K562 (cell line): ENCODE measurements around the gene CTSW. TPM values are rescaled to one million over a fixed set of nuclear protein-coding genes. Genes with fewer than 3 reads are reported as not detected.

Experiments used
- ATAC-seq: fragments of 200-7000 bp; cut with Tn5 transposase; 3 replicates; pipeline ENCODE4 v1.9.1; 2020; ENCODE audit warnings: moderate library complexity
- BruUV-seq: library from RNA; stranded (reverse); fragments of 400-500 nt; replicated peaks from 2 replicates; lab custom pipeline; 2021; lab: Mats Ljungman, UMichigan
- CTCF ChIA-PET: fragments of 300-600 bp; formaldehyde crosslinking; extraction: SDS; loops from one replicate; lab custom pipeline; 2021; ENCODE audit warnings: low intra/inter-chr PET ratio; lab: Yijun Ruan, JAX
- POLR2A ChIA-PET: fragments of 300-600, 350-650 bp; sonication (Branson Sonifier 250); formaldehyde crosslinking; extraction: SDS; loops from one replicate; lab custom pipeline; 2021; ENCODE audit warnings: antibody characterized with exemption, inconsistent platforms; lab: Yijun Ruan, JAX
- DNase-seq, 4 experiments: peaks; one replicate each; pipeline versions ENCODE4 v3.0.0 to v3.0.0-alpha.2; 2011 to 2018; ENCODE audit warnings: low spot score in 3 of 4, mixed read lengths in 3 of 4; ENCODE audit errors: extremely low read depth in 1 of 4
- FAIRE-seq: peaks from 2 replicates; lab custom pipeline; 2011; peaks lifted over from hg19 to GRCh38; lab: Jason Lieb, UNC
- H2AFZ ChIP-seq: 2 replicates; pipeline ENCODE4 v1.6.0; 2011; ENCODE audit warnings: low read depth, low read length, control low read depth, inconsistent platforms
- H3K27ac ChIP-seq: fragments of 200-600 bp; 3 replicates; pipeline ENCODE4 v1.8.0; 2011; ENCODE audit warnings: low read depth, mild to moderate bottlenecking, control low read depth, inconsistent platforms, low read length, moderate library complexity, mixed read lengths; ENCODE audit errors: extremely low read depth
- H3K27me3 ChIP-seq, 2 experiments: fragments of 300-600 bp in 1 of 2; 2 replicates in 1 of 2; 3 replicates in 1 of 2; pipeline versions ENCODE4 v1.6.0 to v1.8.0; 2011; ENCODE audit warnings: inconsistent platforms in 2 of 2, low read length in 2 of 2, mild to moderate bottlenecking in 1 of 2, mixed read lengths in 1 of 2, moderate library complexity in 1 of 2; ENCODE audit not compliant: control insufficient read depth in 2 of 2, insufficient read depth in 2 of 2
- H3K36me3 ChIP-seq: fragments of 300-600 bp; 3 replicates; pipeline ENCODE4 v1.8.0; 2011; ENCODE audit warnings: mild to moderate bottlenecking, low read length, inconsistent platforms; ENCODE audit not compliant: control insufficient read depth, insufficient read depth
- H3K4me1 ChIP-seq, 2 experiments: fragments of 200-600 bp in 1 of 2; replicated peaks in 1 of 2; 2 replicates in 1 of 2; 3 replicates in 1 of 2; pipeline versions ENCODE4 v1.5.1 to v1.8.0; 2011; ENCODE audit warnings: inconsistent platforms in 2 of 2, low read length in 2 of 2, mild to moderate bottlenecking in 1 of 2, mixed read lengths in 1 of 2, moderate library complexity in 1 of 2; ENCODE audit not compliant: control insufficient read depth in 2 of 2, insufficient read depth in 2 of 2
- H3K4me2 ChIP-seq: 2 replicates; pipeline ENCODE4 v1.6.1; 2011; ENCODE audit warnings: low read length, control low read depth, inconsistent platforms, mixed read lengths; ENCODE audit not compliant: insufficient read depth
- H3K4me3 ChIP-seq: fragments of 200-600 bp; sonication (generic), shearing (Covaris generic); 2 replicates; pipeline ENCODE4 v1.5.1; 2016; ENCODE audit warnings: control low read depth, inconsistent platforms
- H3K79me2 ChIP-seq: fragments of 200-600 bp; 3 replicates; pipeline ENCODE4 v1.8.0; 2011; ENCODE audit warnings: low read length, inconsistent platforms; ENCODE audit not compliant: control insufficient read depth, insufficient read depth
- H3K9ac ChIP-seq, 2 experiments: 2 replicates each; pipeline versions ENCODE4 v1.6.0 to v1.6.1; 2011; ENCODE audit warnings: low read depth in 2 of 2, low read length in 2 of 2, control low read depth in 1 of 2, inconsistent platforms in 1 of 2, mild to moderate bottlenecking in 1 of 2, mixed read lengths in 1 of 2; ENCODE audit not compliant: insufficient read depth in 1 of 2
- H3K9me1 ChIP-seq: one replicate; pipeline ENCODE4 v1.6.0; 2011; ENCODE audit warnings: inconsistent platforms, mild to moderate bottlenecking, low read length, moderate library complexity; ENCODE audit not compliant: control insufficient read depth, insufficient read depth
- H3K9me3 ChIP-seq: replicated peaks from 2 replicates; pipeline ENCODE4 v1.5.1; 2011; ENCODE audit warnings: low read depth, low read length, inconsistent platforms; ENCODE audit not compliant: control insufficient read depth, insufficient read depth
- H4K20me1 ChIP-seq: replicated peaks from 2 replicates; pipeline ENCODE4 v1.6.1; 2011; ENCODE audit warnings: low read length, inconsistent platforms, mixed read lengths; ENCODE audit not compliant: control insufficient read depth, insufficient read depth
- BCOR ChIP-seq: fragments of 450-650 bp; IDR thresholded peaks from 2 replicates; pipeline ENCODE4 v1.6.1; 2016
- CBFA2T2 ChIP-seq: fragments of 450-650 bp; conservative IDR thresholded peaks from 2 replicates; pipeline ENCODE4 v1.6.1; 2017; ENCODE audit warnings: mild to moderate bottlenecking
- EP400 ChIP-seq: fragments of 450-650 bp; IDR thresholded peaks from 2 replicates; pipeline ENCODE4 v1.6.1; 2017; ENCODE audit warnings: antibody characterized with exemption, mild to moderate bottlenecking, moderate library complexity
- ERF ChIP-seq: fragments of 450-650 bp; formaldehyde crosslinking; IDR thresholded peaks from 2 replicates; pipeline ENCODE4 v1.4.0; 2020; ENCODE audit warnings: mild to moderate bottlenecking, mixed read lengths
- FUS ChIP-seq: fragments of 200-400 bp; formaldehyde crosslinking; optimal IDR thresholded peaks from 2 replicates; pipeline ENCODE3; 2017; ENCODE audit warnings: low read depth, low read length
- KDM1A ChIP-seq, 2 experiments: fragments of 450-650 bp; IDR thresholded peaks; 2 replicates each; pipeline ENCODE4 v1.6.1; 2016; ENCODE audit warnings: mild to moderate bottlenecking in 2 of 2
- MTA3 ChIP-seq: fragments of 450-650 bp; formaldehyde crosslinking; IDR thresholded peaks from 2 replicates; pipeline ENCODE4 v1.6.1; 2017; ENCODE audit warnings: mild to moderate bottlenecking, borderline replicate concordance
- NELFE ChIP-seq: IDR thresholded peaks from 2 replicates; pipeline ENCODE4 v1.6.1; 2011; ENCODE audit warnings: mild to moderate bottlenecking; ENCODE audit not compliant: insufficient read depth, insufficient read length
- RBM25 ChIP-seq: fragments of 200-400 bp; formaldehyde crosslinking; IDR thresholded peaks from 2 replicates; pipeline ENCODE4 v1.6.1; 2018; ENCODE audit warnings: low read length, low read depth, moderate library complexity; ENCODE audit not compliant: severe bottlenecking
- TFAM ChIP-seq: fragments of 250-450 bp; sonication (Bioruptor Pico); conservative IDR thresholded peaks from 2 replicates; pipeline ENCODE4 v1.5.0; 2021; ENCODE audit warnings: mild to moderate bottlenecking, moderate library complexity
- THAP7 ChIP-seq: fragments of 250-450 bp; sonication (Bioruptor Pico); IDR thresholded peaks from 2 replicates; pipeline ENCODE4 v1.5.0; 2021
- WHSC1 ChIP-seq: IDR thresholded peaks from one replicate; pipeline ENCODE4 v1.6.1; 2012; ENCODE audit warnings: low read length, control low read depth, inconsistent platforms
- ZFP36 ChIP-seq: fragments of 150-350 bp; IDR thresholded peaks from 2 replicates; pipeline ENCODE4 v1.6.1; 2018; ENCODE audit warnings: low read length, low read depth; ENCODE audit not compliant: partially characterized antibody
- ZFX ChIP-seq: sonication (generic); formaldehyde crosslinking; IDR thresholded peaks from 2 replicates; pipeline ENCODE4 v1.8.0; 2022; ENCODE audit warnings: mild to moderate bottlenecking, missing genetic modification reagents, moderate library complexity
- ZNF143 ChIP-seq: sonication (generic); formaldehyde crosslinking; IDR thresholded peaks from 2 replicates; pipeline ENCODE4 v1.9.0; 2022; ENCODE audit warnings: mild to moderate bottlenecking, missing genetic modification reagents
- ZNF253 ChIP-seq: fragments of 250-450 bp; sonication (Bioruptor Pico); conservative IDR thresholded peaks from 2 replicates; pipeline ENCODE4 v1.6.1; 2021; ENCODE audit warnings: mild to moderate bottlenecking
- WGBS: fragments of 100-300 bp; shearing (Covaris generic); methylation state at CpG from one replicate; pipeline ENCODE4 v1.1.6; 2016; ENCODE audit warnings: low coverage, mixed read lengths; ENCODE audit not compliant: insufficient coverage; ENCODE audit errors: missing lambda C conversion rate; 5-methylcytosine and 5-hydroxymethylcytosine counted together
- in situ Hi-C: fragments of 300-500 bp; cut with MboI; formaldehyde crosslinking; loops from 4 replicates; pipeline ENCODE4 v1.15.0; 2018; ENCODE audit warnings: inconsistent platforms, mixed read lengths
- intact Hi-C: fragments of 100-400 bp; cut with micrococcal nuclease; formaldehyde crosslinking; loops from 2 replicates; pipeline ENCODE4 v1.14.2; 2022
- polyA plus RNA-seq, 8 experiments: library from polyadenylated mRNA; depleted of rRNA in 4 of 8; stranded (reverse) in 5 of 8; unstranded in 3 of 8; fragments of >200 nt; fragmentation: Nextera tagmentation in 2 of 8; fragmentation: Illumina TruSeq in 1 of 8; extraction: Ambion mirVana in 2 of 8; extraction: Trizol in 1 of 8; gene quantifications; 2 replicates each; pipeline versions ENCODE4 v1.2.1 to v1.2.3, GENCODE V29; 2011 to 2014; ENCODE audit warnings: inconsistent platforms in 1 of 8, missing spikeins in 1 of 8
- total RNA-seq, 7 experiments: library from RNA; depleted of rRNA in 6 of 7; stranded (reverse); fragments of >200 nt in 6 of 7; fragmentation: Illumina TruSeq in 2 of 7; extraction: Trizol in 2 of 7; gene quantifications; 2 replicates each; pipeline versions ENCODE4 v1.2.1 to v1.2.3, GENCODE V29; 2011 to 2021; ENCODE audit warnings: low replicate concordance in 1 of 7

Gene CTSW
- total and polyA plus RNA-seq, 9 of the 15 experiments (the other 6 are each of a cell fraction or from before 2014, with no cell fraction given) = 0.04 TPM; not detected in 8

- TF ChIP-seq WHSC1 = no peak
- TF ChIP-seq THAP7 (CRISPR knock-in tag) = no peak
- TF ChIP-seq CBFA2T2 = 0 out of 2 replicates have a peak, but pooled peaks have one; percentile 6
- TF ChIP-seq ZFX (CRISPR knock-in tag) = no peak
- TF ChIP-seq MTA3 = 0 out of 2 replicates have a peak, but pooled peaks have one; percentile 45
- TF ChIP-seq ZNF253 (CRISPR knock-in tag) = no peak
- TF ChIP-seq, all 486 proteins: peak for 35
These were observed 27.0 kb downstream of the CTSW start (continued) for GRCh38 chr11:65906602-65907001.

GRCh38 chr11:65907878-65908277, 28.2 kb downstream of the CTSW start:
- intact Hi-C loops (no loop called here), in situ Hi-C loops (no loop called here)
- Histone ChIP-seq H3K9ac (peak overlapping the region in 1 of 2 experiments; percentile 65; a peak in 1 of 4 replicates), H3K36me3 (no peaks in the 10 kb centered on the region), H3K4me1 (peaks cover 40% of the 10 kb centered on the region in 2 experiments), H3K9me3 (no peaks in the 10 kb centered on the region), H3K4me3 (no peak overlapping the region), H3K4me2 (no peak overlapping the region), H4K20me1 (no peaks in the 10 kb centered on the region), H3K79me2 (no peaks in the 10 kb centered on the region), H3K27me3 (no peaks in the 10 kb centered on the region), H3K27ac (no peak overlapping the region), H2AFZ (no peak overlapping the region), H3K9me1 (no peaks in the 10 kb centered on the region)
- TF ChIP-seq NELFE (no peak), ZFP36 (peak; percentile 71), KDM1A (IDR thresholded peaks at IDR 0.05) (peak in 1 of 2 experiments; percentile 52; a peak in 1 of 4 replicates), FUS (no peak), ZNF143 (CRISPR knock-in tag) (0 out of 2 replicates have a peak, but pooled peaks have one; percentile 15), BCOR (peak; percentile 77), EP400 (no peak), ERF (CRISPR knock-in tag) (no peak), RBM25 (peak; percentile 92), TFAM (CRISPR knock-in tag) (no peak)
- ATAC-seq (no peak), FAIRE-seq (no peak), DNase-seq (no peak)
- WGBS = 92% methylated on average over 6 of the region's 6 CpGs
- BruUV-seq = no TSS peak
- POLR2A ChIA-PET = interaction anchor here (1.3 to 1.7 kb wide), 3 partner anchors 11 to 19 kb away, joined by 3 to 8 read pairs (median 4); partner anchors contain the start of gene CCDC85B
- CTCF ChIA-PET = no interaction called here
